ENCODE data around the gene TRPM2.

Gene TRPM2

DNA sequence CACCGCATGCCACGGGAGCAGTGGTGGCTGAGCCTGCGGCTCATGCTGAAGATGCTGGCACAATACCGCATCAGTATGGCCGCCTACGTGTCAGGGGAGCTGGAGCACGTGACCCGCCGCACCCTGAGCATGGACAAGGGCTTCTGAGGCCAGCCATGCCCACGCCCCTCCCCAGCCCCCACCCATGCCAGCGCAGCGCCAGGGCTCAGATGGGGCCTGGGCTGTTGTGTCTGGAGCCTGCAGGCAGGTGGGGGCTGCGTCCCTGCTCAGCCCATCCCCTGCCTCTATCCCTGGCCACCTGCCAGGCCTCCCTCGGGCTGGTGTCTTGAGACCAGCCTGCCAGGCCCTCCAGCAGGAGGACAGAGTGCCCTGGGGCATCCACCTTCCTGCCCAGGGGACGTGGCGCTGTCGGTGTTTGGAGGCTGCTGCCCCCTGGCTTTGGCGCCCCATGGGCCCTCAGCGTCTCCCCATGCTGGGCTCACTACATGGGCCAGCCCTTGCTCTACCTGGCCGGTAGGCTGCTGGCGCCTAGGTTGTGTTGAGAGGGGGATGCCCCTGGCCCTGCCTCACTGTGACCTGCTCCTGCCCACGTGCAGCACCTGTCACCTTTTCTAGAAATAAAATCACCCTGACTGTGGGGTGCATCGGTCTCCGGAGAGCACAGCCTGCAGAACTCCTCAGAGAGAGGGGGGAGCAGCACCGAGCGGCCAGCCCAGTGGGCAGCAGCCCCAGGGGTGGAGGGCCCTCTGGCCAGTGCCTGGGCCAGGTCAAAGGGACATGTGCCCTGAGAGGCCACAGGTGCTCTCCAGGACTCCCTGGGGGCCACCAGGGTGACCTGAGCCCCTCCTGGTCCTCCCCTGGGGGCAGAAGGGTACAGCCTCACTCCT is 26.5 kb upstream of the TRPM2 start:
- TF ChIP-seq, protein P1, sequence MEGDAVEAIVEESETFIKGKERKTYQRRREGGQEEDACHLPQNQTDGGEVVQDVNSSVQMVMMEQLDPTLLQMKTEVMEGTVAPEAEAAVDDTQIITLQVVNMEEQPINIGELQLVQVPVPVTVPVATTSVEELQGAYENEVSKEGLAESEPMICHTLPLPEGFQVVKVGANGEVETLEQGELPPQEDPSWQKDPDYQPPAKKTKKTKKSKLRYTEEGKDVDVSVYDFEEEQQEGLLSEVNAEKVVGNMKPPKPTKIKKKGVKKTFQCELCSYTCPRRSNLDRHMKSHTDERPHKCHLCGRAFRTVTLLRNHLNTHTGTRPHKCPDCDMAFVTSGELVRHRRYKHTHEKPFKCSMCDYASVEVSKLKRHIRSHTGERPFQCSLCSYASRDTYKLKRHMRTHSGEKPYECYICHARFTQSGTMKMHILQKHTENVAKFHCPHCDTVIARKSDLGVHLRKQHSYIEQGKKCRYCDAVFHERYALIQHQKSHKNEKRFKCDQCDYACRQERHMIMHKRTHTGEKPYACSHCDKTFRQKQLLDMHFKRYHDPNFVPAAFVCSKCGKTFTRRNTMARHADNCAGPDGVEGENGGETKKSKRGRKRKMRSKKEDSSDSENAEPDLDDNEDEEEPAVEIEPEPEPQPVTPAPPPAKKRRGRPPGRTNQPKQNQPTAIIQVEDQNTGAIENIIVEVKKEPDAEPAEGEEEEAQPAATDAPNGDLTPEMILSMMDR (IDR thresholded peaks at IDR 0.05; ENCODE audit: insufficient read depth, low read depth, low read length, missing control alignments): no peak
- no peak overlapping the region for H3K4me3 ChIP-seq (ENCODE audit: low read depth, low read length)
- no peak for DNase-seq (ENCODE audit: low read depth)

DNA sequence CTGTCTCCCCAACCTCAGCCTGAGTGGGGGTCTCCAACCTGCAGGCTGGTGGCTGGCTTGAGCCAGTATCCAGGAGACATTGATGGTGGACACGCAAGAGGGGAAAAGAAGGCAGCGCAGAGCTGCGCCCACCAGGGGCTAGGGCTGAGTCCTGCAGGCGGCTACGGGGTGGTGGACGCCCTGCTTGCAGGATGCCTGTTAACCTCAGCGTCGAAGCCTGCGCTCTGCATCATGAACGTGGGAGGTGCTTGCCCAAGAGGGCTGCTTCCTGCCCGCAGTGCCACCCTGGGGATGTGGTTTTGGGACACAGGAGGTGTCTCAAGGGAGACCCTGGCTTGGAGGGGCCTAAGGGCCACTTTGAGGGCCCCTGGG is 25.8 kb upstream of the TRPM2 start:
- no peak for DNase-seq (ENCODE audit: low read depth)

DNA sequence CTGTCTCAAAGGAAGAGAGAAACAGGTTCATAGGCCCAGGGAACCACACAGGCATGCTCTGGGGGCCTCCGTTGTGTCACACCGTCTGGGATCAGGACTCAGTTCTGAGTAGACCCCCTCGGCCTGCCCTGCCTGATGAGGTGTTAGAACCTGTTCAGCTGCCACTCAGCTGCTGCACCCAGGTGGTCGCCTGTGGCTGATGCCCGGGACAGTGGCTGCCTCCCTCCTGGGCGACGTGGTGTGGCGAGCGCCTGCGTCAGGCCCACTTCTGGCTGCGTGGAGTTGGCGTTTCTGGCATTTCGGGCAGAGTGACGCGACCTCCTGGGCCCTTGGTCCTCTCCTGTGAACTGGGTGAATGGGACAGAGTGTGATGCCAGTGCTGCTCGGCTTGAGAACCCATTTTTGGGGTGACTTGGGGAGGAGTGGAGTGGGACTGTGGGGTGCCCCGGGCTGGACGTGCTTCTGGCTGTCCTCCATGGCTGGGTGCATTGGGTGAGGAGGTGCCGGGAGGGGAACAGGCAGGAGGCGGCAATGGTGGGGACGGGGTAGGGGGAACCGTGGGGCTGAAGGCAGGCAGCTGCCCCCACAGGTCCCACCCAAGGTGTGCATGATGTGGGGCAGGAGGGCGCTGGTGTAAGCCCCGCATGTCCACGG is 25.1 kb upstream of the TRPM2 start:
- no peak overlapping the region for H3K4me3 ChIP-seq (ENCODE audit: low read depth, low read length)
- TF ChIP-seq, protein P1 (IDR thresholded peaks at IDR 0.05; ENCODE audit: insufficient read depth, low read depth, low read length, missing control alignments): no peak
- DNase-seq (ENCODE audit: low read depth): no peak

More for the DNA sequence above, 25.8 kb upstream of the TRPM2 start:
- TF ChIP-seq, protein P1 (IDR thresholded peaks at IDR 0.05; ENCODE audit: insufficient read depth, low read depth, low read length, missing control alignments): no peak
- H3K4me3 ChIP-seq (ENCODE audit: low read depth, low read length): no peak overlapping the region

DNA sequence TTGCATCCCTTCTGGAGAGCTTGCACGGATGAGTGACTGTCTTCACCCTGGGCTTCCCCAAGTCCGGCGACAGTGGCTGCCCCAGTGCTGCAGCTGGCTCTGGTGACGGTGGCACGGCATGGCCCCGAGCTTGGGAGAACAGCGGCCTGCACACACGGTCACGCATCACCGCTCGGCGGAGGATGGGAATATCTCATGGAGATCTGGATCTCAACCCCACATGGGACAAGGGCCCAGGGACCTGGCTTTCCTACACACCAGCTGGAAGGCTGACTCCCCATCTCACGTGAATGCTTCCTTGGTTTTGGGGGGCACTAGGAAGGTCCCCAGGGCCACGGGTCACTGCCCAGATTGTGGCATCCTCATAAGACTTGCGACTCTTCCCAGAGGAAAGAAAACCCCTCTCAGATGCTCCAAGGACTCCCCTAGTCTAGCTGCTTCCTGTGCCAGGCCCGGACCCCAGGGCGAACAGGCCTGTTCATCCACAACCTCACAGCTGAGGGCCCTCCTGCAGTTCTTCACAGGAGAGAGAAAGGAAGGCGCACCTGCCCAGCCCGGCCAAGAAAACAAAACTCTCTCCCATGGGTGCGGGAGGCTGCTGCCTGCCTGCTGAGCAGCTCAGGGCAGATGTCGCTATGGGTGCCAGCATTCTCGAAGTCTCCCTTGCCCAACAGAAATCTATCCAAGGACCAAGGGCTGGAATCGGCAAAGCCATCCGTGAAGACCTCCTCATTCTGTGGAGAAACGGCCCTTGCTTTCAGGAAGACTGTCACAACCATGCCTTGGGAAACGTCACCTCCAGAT is 24.1 kb upstream of the TRPM2 start:
- DNase-seq (ENCODE audit: low read depth): no peak
- TF ChIP-seq, protein P1 (IDR thresholded peaks at IDR 0.05; ENCODE audit: insufficient read depth, low read depth, low read length, missing control alignments): no peak
- no peak overlapping the region for H3K4me3 ChIP-seq (ENCODE audit: low read depth, low read length)

DNA sequence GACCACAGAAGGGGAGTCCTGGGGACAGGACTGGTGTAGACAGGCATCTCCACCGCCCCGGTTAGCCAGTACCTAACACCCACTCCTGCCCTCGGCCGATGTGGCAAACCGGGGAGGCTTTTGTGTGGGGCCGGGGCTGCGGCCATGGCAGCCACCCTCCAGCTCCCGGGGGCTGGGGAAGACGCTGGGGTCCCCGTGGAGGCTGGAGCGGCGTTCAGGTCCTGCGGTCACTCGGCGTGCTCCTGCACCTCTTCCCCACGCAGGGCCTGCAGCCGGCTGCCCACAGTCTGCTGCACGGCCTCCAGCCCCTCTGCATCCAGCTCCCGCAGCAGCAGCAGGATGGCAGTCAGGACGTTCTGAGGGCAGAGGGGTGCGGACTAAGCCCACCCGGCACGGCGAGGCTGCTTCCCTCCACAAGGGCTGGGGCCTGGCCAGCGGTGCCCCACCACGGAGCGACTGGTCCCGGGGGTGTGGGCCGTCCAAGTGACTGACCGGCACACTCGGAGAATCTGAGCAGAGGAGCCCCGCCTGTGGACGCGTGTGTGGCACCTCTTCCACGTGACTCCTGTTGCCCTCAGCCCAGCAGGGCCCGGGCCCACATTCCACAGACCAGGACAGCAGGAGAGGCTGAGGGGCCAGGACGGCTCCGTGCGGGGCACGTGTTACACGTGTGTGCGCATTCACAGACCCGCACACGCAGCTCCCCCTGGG is 23.3 kb upstream of the TRPM2 start:
- H3K4me3 ChIP-seq (ENCODE audit: low read depth, low read length): no peak overlapping the region
- TF ChIP-seq, protein P1 (IDR thresholded peaks at IDR 0.05; ENCODE audit: insufficient read depth, low read depth, low read length, missing control alignments): no peak
- no peak for DNase-seq (ENCODE audit: low read depth)

DNA sequence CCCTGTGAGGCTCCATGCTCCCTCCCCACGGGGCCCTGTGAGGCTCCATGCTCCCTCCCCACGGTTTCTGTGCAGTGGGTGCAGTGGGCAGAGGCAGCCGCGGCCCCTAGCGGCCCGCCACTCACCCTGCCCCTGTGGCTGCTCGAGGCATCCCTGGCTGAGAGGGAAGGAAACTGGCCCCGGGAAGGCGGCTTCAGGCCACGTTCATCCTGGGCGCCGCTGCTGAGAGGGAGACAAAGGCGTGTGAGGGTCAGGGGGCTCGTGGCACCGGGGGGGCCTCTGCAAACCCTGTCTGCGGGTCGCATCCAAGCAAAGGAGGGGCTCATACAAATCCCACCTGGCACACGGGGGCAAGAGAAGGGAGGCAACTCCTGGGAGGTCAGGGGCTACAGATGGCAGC is 22.7 kb upstream of the TRPM2 start:
- no peak overlapping the region for H3K4me3 ChIP-seq (ENCODE audit: low read depth, low read length)
- TF ChIP-seq, protein P1 (IDR thresholded peaks at IDR 0.05; ENCODE audit: insufficient read depth, low read depth, low read length, missing control alignments): no peak
- no peak for DNase-seq (ENCODE audit: low read depth)

All from GM12865 (cell line).